Smooth muscle cell of the coronary artery (primary cell): ENCODE results near the gene PEAR1. TPM values are rescaled to one million over a fixed set of nuclear protein-coding genes. Genes with fewer than 3 reads are reported as not detected.

Source experiments
- total RNA-seq: library from RNA; depleted of rRNA; stranded (reverse); fragments of >200 nt; gene quantifications from 2 replicates; pipeline ENCODE4 v1.2.3, GENCODE V29; 2014; ENCODE audit warnings: low replicate concordance

The PEAR1 gene
- 1.8 and 6.8 TPM in 2 replicates for total RNA-seq

DNA sequence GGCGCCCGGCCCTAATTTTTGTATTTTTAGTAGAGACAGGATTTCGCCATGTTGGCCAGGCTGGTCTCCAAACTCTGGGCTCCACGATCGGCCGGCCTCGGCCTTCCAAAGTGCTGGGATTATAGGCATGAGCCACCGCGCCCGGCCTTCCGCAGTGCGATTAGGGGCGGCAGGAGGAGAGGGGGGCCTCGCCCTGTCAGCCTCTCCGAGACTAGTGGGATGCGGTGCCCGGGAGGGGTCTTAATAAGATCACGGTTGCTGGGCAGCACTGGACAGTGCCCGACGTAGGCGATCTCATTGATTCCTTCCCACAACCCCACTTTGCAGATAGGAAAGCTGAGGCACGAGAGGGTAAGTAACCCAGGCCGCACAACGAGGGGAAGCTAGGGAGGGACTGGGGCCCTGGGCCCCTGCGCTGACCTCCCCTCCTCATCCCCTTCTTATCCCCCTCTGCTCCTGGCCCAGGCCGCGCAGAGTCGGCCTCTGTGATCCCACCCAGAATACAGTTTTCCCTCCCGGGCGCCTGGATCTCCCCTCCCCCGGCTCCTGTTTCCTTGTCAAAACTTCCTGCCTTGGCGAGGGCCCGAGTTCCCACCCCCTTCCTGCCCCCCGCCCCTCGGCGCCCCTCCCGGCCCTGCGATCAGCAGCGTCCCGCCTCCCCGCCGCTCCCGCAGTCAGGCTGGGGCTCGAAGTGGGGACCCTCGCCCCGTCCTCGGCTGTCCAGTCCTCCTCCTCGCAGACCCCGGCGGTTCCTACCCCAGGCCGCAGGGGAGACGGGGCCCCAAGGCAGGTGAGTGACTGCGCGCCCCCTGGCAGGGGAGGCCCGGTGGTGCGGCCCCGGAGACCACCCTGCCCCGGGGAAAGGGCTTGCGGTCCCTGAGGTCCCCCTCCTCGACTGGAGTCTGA lies at the start of gene PEAR1:
Gene PEAR1 (plus strand): TSS at position 671 of the 906 bp plus-strand sequence. CDS start 10,209 bp downstream, outside the sequence.

DNA sequence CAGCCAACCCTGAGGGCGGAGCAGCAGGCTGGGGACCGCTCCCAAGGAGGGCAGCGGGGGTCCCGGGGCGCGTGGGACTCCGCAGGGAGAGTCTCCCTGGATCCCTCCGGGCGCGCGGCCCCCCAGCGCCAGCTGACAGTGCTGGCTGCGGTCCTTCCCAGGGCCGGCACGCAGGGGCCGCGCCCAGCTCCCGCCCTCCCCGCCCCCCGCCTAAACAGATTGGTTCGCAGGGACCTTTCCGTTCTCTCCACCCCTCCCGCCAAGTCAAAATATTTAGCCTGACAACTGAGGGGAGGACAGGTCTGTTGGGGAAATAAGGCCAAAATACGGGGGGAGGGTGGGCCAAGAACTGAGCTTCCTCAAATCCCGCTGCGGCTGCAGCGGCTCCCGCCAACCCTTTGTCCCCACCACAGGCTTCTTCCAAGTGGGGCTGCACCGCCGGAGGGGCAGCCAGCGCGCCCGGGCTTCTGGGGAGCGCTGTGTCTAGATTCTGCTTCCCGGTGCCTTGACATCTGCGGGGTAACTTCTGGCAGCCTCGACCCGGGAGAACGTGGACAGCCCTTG lies 34.5 kb upstream of the PEAR1 start, which contains the start of gene INSRR:
Gene INSRR (minus strand): TSS at position 159 of the 564 bp plus-strand sequence. CDS start 496 bp downstream, outside the sequence.

GRCh38 chr1:156860628-156861423 lies 32.7 kb upstream of the PEAR1 start, which contains the start of gene NTRK1:
NTRK1 (plus strand) TSS chr1:156860865; CDS start chr1:156860935, 70 bp downstream.

GRCh38 chr1:156920233-156921052 lies 26.9 kb downstream of the PEAR1 start, which contains the start of gene LRRC71:
LRRC71 (plus strand) TSS chr1:156920632; CDS start chr1:156920804, 172 bp downstream.

Other genes with a start within 250 kb of the PEAR1 start
- gene NES, start 216.3 kb upstream of the PEAR1 start, total RNA-seq, result 12.4 and 71.8 TPM in 2 replicates
- gene CRABP2, start 188.1 kb upstream of the PEAR1 start, total RNA-seq, result 5.0 and 87.6 TPM in 2 replicates
- gene METTL25B, start 165.2 kb upstream of the PEAR1 start, total RNA-seq, result 5.7 and 8.7 TPM in 2 replicates
- gene ISG20L2, start 165.0 kb upstream of the PEAR1 start, total RNA-seq, result 7.1 and 7.4 TPM in 2 replicates
- gene MRPL24, start 152.6 kb upstream of the PEAR1 start, total RNA-seq, result 44.3 and 62.1 TPM in 2 replicates
- gene HDGF, start 142.0 kb upstream of the PEAR1 start, total RNA-seq, result 138 and 145 TPM in 2 replicates
- gene PRCC, start 126.2 kb upstream of the PEAR1 start, total RNA-seq, result 3.7 and 9.8 TPM in 2 replicates
- 0.30 TPM in 1 of 2 replicates, not detected in the other for gene SH2D2A, start 76.9 kb upstream of the PEAR1 start, total RNA-seq
- under 0.01 TPM in 1 of 2 replicates, not detected in the other for gene INSRR, start 34.6 kb upstream of the PEAR1 start, total RNA-seq
- gene NTRK1, start 32.9 kb upstream of the PEAR1 start, total RNA-seq, result 0.08 and 0.12 TPM in 2 replicates
- gene LRRC71, start 26.9 kb downstream of the PEAR1 start, total RNA-seq, result 0.08 TPM in 1 of 2 replicates, not detected in the other
- 19.8 and 24.9 TPM in 2 replicates for gene ARHGEF11, start 152.0 kb downstream of the PEAR1 start, total RNA-seq
- not detected in 2 replicates for gene ETV3L, start 206.1 kb downstream of the PEAR1 start, total RNA-seq
- 11.0 and 13.5 TPM in 2 replicates for gene ETV3, start 244.7 kb downstream of the PEAR1 start, total RNA-seq